ENCODE results near the gene NCOA1.

DNA sequence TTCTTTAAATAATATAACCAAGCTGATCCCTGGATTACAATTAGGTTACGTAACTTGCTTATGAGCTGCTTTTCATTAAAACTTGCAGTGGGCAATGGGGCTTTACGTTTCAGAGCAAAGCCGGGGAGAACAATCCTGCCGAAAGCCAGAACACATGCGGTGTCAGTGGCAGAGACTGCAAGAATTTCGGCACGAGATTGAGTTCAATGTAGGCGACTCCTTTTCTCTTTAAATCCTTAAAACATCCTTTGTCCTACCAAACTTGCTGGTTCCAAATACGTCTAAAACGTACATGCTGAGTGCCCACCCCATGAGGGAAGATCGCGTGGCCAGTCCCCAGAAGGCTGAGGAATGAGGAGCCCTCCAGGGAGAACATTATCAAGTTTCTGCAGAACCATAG lies 36.8 kb upstream of the NCOA1 start:
- TF ChIP-seq CTCF (IDR thresholded peaks at IDR 0.05; ENCODE audit: poor library complexity): no peak
- TF ChIP-seq EZH2phosphoT487 (IDR thresholded peaks at IDR 0.05; ENCODE audit: low read depth, severe bottlenecking, unreplicated experiment): no peak
